Activated CD8-positive, alpha-beta T cell treated with anti-CD3 and anti-CD28 coated beads for 36 hours (primary cell): ENCODE results near the gene ILK. TPM values are rescaled to one million over a fixed set of nuclear protein-coding genes. Genes with fewer than 3 reads are reported as not detected.

Experiments
- ATAC-seq: fragments of 200-7000 bp; cut with Tn5 transposase; one replicate; pipeline ENCODE4 v1.10.0; 2021; ENCODE audit warnings: mild to moderate bottlenecking, moderate library complexity
- CTCF ChIA-PET: fragments of 350-600 bp; sonication (Branson Sonifier 250); formaldehyde crosslinking; loops from one replicate; lab custom pipeline; 2021; ENCODE audit warnings: antibody characterized with exemption; lab: Charles Lee
- POLR2A ChIA-PET: fragments of 350-600 bp; sonication (Branson Sonifier 250); formaldehyde crosslinking; loops from one replicate; lab custom pipeline; 2021; ENCODE audit warnings: antibody characterized with exemption; lab: Charles Lee
- DNase-seq: peaks from one replicate; pipeline ENCODE4 v3.0.0-alpha.2; 2020
- H3K27ac Mint-ChIP-seq: one replicate; pipeline ENCODE4 v1.8.0; 2021; ENCODE audit warnings: mild to moderate bottlenecking, mixed read lengths
- H3K27me3 Mint-ChIP-seq: one replicate; pipeline ENCODE4 v1.8.0; 2021; ENCODE audit warnings: mixed read lengths
- H3K36me3 Mint-ChIP-seq: one replicate; pipeline ENCODE4 v1.8.0; 2021; ENCODE audit warnings: low read depth, mixed read lengths
- H3K4me1 Mint-ChIP-seq: one replicate; pipeline ENCODE4 v1.8.0; 2021; ENCODE audit warnings: low read depth, mixed read lengths
- H3K4me3 Mint-ChIP-seq: one replicate; pipeline ENCODE4 v1.8.0; 2021; ENCODE audit warnings: mild to moderate bottlenecking, moderate library complexity, mixed read lengths
- H3K9me3 Mint-ChIP-seq: one replicate; pipeline ENCODE4 v1.8.0; 2021; ENCODE audit warnings: mixed read lengths
- intact Hi-C: fragments of 100-400 bp; cut with micrococcal nuclease; formaldehyde crosslinking; loops from one replicate; pipeline ENCODE4 v1.10.0; 2022
- total RNA-seq, 2 experiments: library from RNA; stranded (reverse); gene quantifications; one replicate each; pipeline ENCODE4 v1.2.3, GENCODE V29; 2021
- TF ChIP-seq, protein P1 (sequence below): fragments of 200-600 bp; IDR thresholded peaks from one replicate; pipeline ENCODE4 v1.8.0; 2022; ENCODE audit warnings: antibody characterized with exemption, mild to moderate bottlenecking

ILK gene
- total RNA-seq, 2 experiments from 2014 or later: 70.6 to 71.7 TPM

DNA sequence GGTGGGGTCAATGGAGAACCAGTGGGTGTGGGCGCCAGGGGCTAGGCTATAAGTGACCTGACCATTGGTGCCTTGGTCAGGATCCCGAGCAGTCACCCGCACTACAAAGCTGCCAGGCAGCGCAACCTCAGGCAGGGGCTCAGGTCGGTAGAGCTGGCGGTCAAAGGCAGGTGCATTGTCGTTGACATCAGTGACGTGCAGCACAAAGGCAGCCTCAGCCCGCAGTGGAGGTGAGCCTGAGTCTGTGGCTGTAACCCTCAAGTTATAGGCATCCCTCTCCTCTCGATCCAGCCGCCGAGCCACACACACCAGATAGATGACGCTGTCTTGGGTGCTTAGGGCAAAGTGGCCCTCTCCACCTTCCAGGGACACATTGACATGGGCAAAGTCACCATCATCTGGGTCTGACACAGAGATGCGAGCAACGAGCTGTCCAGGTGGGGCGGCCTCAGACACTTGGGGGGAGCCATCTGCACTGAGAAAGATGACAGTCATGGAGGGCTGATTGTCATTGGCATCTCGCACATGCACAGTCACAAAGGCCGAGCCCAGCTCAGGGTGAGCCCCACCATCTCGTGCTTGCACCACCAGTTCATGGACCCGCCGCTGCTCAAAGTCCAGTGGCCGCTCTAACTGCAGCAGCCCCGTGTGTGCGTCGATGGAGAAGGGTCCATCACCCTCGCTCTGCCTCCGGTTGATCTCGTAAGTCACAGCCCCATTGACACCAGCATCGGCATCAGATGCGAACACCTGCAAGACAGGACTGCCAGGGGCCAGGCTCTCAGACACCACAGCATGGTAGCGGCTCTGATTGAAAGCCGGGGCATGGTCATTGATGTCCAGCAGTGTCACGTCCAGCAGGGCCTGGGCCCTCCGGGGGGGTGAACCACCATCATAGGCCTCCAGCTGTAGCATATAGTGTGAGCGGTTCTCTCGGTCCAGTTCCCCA, 36.7 kb downstream of the ILK start:
- ChIA-PET CTCF (interaction anchor here (1.0 kb wide), 1 partner anchor 109 kb away, joined by 3 read pairs; no protein-coding TSS in a partner anchor), POLR2A (interaction anchor here (1.1 kb wide), 1 partner anchor 21 kb away, joined by 4 read pairs; the partner anchor contains the start of gene TPP1)
- Mint-ChIP-seq H3K36me3 (no peaks in the 10 kb centered on the region), H3K27me3 (no peaks in the 10 kb centered on the region), H3K9me3 (no peaks in the 10 kb centered on the region), H3K4me1 (no peaks in the 10 kb centered on the region), H3K27ac (no peak overlapping the region), H3K4me3 (no peak overlapping the region)
- TF ChIP-seq, protein P1, sequence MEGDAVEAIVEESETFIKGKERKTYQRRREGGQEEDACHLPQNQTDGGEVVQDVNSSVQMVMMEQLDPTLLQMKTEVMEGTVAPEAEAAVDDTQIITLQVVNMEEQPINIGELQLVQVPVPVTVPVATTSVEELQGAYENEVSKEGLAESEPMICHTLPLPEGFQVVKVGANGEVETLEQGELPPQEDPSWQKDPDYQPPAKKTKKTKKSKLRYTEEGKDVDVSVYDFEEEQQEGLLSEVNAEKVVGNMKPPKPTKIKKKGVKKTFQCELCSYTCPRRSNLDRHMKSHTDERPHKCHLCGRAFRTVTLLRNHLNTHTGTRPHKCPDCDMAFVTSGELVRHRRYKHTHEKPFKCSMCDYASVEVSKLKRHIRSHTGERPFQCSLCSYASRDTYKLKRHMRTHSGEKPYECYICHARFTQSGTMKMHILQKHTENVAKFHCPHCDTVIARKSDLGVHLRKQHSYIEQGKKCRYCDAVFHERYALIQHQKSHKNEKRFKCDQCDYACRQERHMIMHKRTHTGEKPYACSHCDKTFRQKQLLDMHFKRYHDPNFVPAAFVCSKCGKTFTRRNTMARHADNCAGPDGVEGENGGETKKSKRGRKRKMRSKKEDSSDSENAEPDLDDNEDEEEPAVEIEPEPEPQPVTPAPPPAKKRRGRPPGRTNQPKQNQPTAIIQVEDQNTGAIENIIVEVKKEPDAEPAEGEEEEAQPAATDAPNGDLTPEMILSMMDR: no peak
- intact Hi-C loops: no loop called here
- DNase-seq: no peak
- no peak for ATAC-seq

DNA sequence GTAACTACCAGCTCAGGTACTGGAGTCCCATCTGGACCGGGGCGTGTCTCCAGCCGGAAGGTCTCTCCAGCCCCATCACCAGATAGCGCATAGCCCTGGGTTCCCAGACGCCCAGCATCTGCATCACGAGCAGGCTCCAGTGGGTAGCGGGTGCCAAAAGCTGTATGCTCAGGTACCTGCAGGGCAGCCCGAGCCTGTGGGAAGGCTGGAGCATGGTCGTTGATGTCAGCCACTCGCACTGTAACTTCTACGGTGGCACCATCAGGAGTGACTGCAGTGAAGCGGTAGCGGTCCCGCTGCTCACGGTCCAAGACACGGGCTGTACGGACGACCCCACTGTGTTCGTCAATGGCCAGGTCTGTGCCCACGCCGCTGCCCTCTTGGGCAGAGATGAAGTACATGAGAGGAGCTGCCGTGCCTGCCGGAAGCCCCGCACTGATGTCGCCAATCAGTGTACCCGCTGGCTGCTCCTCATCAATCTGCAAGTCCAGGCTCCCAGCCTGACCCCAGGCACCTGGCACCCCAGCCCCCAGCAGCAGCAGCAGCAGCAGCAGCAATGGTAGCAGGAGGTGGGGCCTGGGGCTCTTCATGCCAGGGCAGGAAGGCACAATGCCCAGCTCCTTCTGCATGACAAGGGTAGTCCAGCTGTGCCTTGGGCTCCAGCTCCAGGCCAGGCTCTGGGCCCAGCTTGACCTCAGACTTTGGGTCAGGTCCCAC, 37.6 kb downstream of the ILK start:
- ATAC-seq: no peak

DNA sequence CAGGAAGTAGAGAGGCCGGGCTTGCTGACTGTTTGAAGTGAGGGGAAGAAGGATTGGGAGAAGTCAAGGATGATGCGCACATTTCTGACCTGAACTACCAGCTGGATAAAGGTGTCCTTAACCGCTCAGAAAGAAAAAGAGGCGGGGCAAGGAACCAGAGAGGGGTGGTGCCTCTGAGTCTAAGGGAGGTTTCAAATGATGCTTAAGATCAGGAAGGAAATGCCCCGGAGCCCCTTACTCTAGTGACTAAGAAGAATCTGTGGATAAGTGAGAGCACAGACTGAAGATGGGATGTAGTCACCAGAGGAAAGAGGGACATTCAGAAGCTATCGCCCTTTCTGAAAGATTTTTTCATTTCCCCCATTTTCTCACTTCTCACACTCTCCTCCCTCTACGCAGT, 39.4 kb downstream of the ILK start:
- CTCF ChIA-PET: interaction anchor here (0.8 to 1.6 kb wide), 4 partner anchors 10 to 199 kb away, joined by 3 to 4 read pairs (median 4); no protein-coding TSS in a partner anchor
- DNase-seq (peak; percentile 18), ATAC-seq (no peak)
- Mint-ChIP-seq H3K4me3 (no peak overlapping the region), H3K27ac (no peak overlapping the region), H3K36me3 (no peaks in the 10 kb centered on the region), H3K27me3 (no peaks in the 10 kb centered on the region), H3K9me3 (no peaks in the 10 kb centered on the region), H3K4me1 (no peaks in the 10 kb centered on the region)
- intact Hi-C loops: no loop called here
- TF ChIP-seq, protein P1: no peak
- POLR2A ChIA-PET: interaction anchor here (0.7 to 1.5 kb wide), 4 partner anchors 15 to 264 kb away, joined by 3 to 4 read pairs (median 4); no protein-coding TSS in a partner anchor

More for the DNA sequence above, 37.6 kb downstream of the ILK start:
- Mint-ChIP-seq H3K36me3 (no peaks in the 10 kb centered on the region), H3K4me3 (no peak overlapping the region), H3K4me1 (no peaks in the 10 kb centered on the region), H3K27ac (no peak overlapping the region), H3K27me3 (no peaks in the 10 kb centered on the region), H3K9me3 (no peaks in the 10 kb centered on the region)
- ChIA-PET POLR2A (no interaction called here), CTCF (interaction anchor here (0.7 to 1.0 kb wide), 3 partner anchors 12 to 110 kb away, joined by 3 read pairs; no protein-coding TSS in a partner anchor)
- TF ChIP-seq, protein P1: no peak
- no peak for DNase-seq
- intact Hi-C loops: no loop called here

DNA sequence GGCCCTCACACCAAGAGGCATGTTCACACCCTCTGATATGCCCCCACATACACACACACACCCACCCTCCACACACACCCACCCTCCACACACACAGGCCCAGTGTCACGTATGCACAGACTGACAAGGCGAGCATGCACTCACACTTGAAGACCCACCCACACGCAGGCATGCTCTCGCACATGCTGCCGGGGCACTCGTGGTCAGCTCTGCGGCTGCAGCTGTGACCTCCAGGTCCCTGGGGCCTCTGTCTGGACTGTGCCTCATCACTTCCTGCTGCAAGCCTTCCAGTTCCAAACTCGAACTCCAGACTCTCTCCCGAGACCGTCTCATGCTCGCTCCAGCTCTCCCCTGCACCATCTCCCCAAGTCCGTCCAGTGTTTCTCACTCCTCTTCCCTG, 42.5 kb downstream of the ILK start:
- ATAC-seq (no peak), DNase-seq (peak; percentile 40)
- no peaks in the 10 kb centered on the region for H3K4me1 Mint-ChIP-seq
- intact Hi-C loops: no loop called here
- no peaks in the 10 kb centered on the region for H3K36me3 Mint-ChIP-seq
- H3K9me3 Mint-ChIP-seq: no peaks in the 10 kb centered on the region
- POLR2A ChIA-PET: interaction anchor here (0.6 to 4.4 kb wide), 5 partner anchors 14 to 36 kb away, joined by 3 to 20 read pairs (median 3); partner anchors contain the start of genes MRPL17, TAF10 and TPP1
- CTCF ChIA-PET: interaction anchor here (0.9 to 1.6 kb wide), 4 partner anchors 14 to 115 kb away, joined by 3 to 6 read pairs (median 4); partner anchors contain the start of gene MRPL17
- H3K4me3 Mint-ChIP-seq: no peak overlapping the region
- TF ChIP-seq, protein P1: no peak
- H3K27me3 Mint-ChIP-seq: no peaks in the 10 kb centered on the region
- no peak overlapping the region for H3K27ac Mint-ChIP-seq
